ENCODE results near the gene ZNF12. TPM values are rescaled to one million over a fixed set of nuclear protein-coding genes. Genes with fewer than 3 reads are reported as not detected.

Gene ZNF12
- total RNA-seq, 1 donor from 2014 or later: 16.1 TPM

GRCh38 chr7:6648066-6648814 lies 58.5 kb downstream of the ZNF12 start:
- DNase-seq (ENCODE audit: low read depth): no peak
- TF ChIP-seq CTCF (IDR thresholded peaks at IDR 0.05; ENCODE audit: insufficient read depth, low read length, poor library complexity, severe bottlenecking): no peak
- no peak overlapping the region for H3K4me3 ChIP-seq (ENCODE audit: low read depth, low read length)
- H3K27me3 ChIP-seq (ENCODE audit: control insufficient read depth, insufficient read depth, low read length): no peaks in the 10 kb centered on the region
- H3K36me3 ChIP-seq (ENCODE audit: control insufficient read depth, insufficient read depth, low read length): peaks cover 4% of the 10 kb centered on the region

DNA sequence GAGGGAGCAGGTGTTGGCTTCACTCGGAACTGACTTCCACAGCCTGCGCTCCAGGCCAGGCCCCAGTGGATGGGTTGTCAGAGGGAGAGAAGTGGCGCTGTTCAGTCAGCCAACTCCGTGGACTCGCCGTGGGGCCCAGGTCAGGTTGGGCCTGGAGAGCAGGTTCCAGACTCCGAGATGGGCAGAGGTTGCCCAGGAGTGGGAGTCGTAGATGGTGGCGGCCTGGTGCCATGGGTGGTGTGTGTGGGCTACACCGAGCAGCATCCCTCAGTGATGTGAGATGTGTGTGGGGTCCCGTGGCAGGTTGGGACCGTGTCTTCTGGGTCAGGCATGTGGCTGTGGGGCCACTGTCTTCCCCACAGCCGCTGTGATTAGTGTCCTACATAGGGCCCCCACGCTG lies 59.2 kb downstream of the ZNF12 start:
- DNase-seq (ENCODE audit: low read depth): no peak
- no peak for TF ChIP-seq CTCF (IDR thresholded peaks at IDR 0.05; ENCODE audit: insufficient read depth, low read length, poor library complexity, severe bottlenecking)
- no peaks in the 10 kb centered on the region for H3K27me3 ChIP-seq (ENCODE audit: control insufficient read depth, insufficient read depth, low read length)
- peaks cover 2% of the 10 kb centered on the region for H3K36me3 ChIP-seq (ENCODE audit: control insufficient read depth, insufficient read depth, low read length)
- H3K4me3 ChIP-seq (ENCODE audit: low read depth, low read length): no peak overlapping the region

DNA sequence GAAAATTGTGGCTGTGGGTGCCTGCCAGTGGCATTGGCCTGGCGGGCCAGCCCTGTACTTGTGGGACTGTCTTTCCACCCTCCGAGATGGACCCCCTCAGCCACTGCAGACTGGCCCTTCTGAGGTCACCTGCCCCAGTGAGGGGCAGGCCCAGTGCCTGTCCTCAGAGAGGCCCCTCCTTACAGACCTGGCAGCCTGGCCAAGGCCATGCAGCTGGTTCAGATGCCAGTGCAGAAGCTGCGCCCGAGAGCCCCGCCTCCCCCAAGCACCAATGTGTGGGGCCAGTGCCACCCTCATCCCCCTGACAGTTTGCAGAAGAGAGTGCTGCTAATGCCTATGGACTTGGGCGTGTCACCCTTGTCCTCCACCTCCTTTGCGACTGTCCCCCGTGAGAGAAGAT lies 59.7 kb downstream of the ZNF12 start:
- no peak for TF ChIP-seq CTCF (IDR thresholded peaks at IDR 0.05; ENCODE audit: insufficient read depth, low read length, poor library complexity, severe bottlenecking)
- H3K36me3 ChIP-seq (ENCODE audit: control insufficient read depth, insufficient read depth, low read length): peaks cover 1% of the 10 kb centered on the region
- no peak overlapping the region for H3K4me3 ChIP-seq (ENCODE audit: low read depth, low read length)
- H3K27me3 ChIP-seq (ENCODE audit: control insufficient read depth, insufficient read depth, low read length): no peaks in the 10 kb centered on the region
- no peak for DNase-seq (ENCODE audit: low read depth)

DNA sequence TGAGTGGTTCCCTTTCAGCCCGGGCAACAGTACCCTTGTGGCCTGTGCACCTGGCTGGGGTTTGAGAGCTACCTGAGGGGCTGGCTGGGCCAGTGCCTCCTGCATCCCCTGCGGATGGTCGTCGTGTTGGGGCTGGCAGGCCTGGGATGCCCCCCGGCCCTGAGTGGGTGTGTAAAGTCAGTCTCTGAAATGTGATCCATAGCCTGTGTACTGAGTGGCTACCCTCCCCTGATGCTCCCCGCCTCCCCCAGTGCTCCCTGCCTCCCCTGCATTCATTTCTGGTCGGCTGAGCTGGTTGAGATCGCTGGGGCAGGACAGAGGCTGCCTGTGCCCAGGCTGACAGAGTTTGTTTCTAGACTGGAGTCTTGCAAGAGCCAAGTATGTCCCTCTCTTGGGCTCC lies 60.3 kb downstream of the ZNF12 start:
- H3K36me3 ChIP-seq (ENCODE audit: control insufficient read depth, insufficient read depth, low read length): peaks cover 1% of the 10 kb centered on the region
- no peak for DNase-seq (ENCODE audit: low read depth)
- H3K27me3 ChIP-seq (ENCODE audit: control insufficient read depth, insufficient read depth, low read length): no peaks in the 10 kb centered on the region
- TF ChIP-seq CTCF (IDR thresholded peaks at IDR 0.05; ENCODE audit: insufficient read depth, low read length, poor library complexity, severe bottlenecking): no peak
- H3K4me3 ChIP-seq (ENCODE audit: low read depth, low read length): no peak overlapping the region

DNA sequence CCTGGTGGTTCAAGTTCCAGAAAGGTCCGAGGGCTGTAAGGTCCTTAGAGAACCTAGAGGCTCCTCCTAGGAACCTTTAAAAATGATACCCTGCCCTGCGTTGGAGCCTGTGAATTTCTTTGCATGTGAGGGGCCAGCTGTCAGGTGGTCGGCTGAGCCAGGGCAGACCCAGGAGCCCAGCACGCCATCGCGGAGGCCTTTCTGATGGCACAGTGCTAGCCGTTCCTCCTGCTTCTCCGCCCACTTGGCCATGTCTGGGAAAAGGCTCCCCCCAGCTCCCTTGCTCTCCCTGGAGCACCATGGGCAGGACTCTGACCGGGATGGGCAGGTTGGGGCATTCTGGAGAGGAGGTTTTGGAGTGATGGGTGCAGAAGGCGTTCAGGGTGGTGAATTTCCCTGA lies 62.0 kb downstream of the ZNF12 start:
- peaks cover 1% of the 10 kb centered on the region for H3K36me3 ChIP-seq (ENCODE audit: control insufficient read depth, insufficient read depth, low read length)
- DNase-seq (ENCODE audit: low read depth): no peak
- TF ChIP-seq CTCF (IDR thresholded peaks at IDR 0.05; ENCODE audit: insufficient read depth, low read length, poor library complexity, severe bottlenecking): no peak
- no peaks in the 10 kb centered on the region for H3K27me3 ChIP-seq (ENCODE audit: control insufficient read depth, insufficient read depth, low read length)
- H3K4me3 ChIP-seq (ENCODE audit: low read depth, low read length): no peak overlapping the region
